OCI-LY7 (cell line): ENCODE measurements around the gene CLDN16.

Experiments used
- CTCF ChIP-seq: fragments of 200-600 bp; sonication (generic); conservative IDR thresholded peaks from 2 replicates; pipeline ENCODE4 v1.5.1; 2014; ENCODE audit warnings: mild to moderate bottlenecking, antibody characterized with exemption, low read length, moderate library complexity, mixed read lengths
- EZH2phosphoT487 ChIP-seq: fragments of 200-600 bp; sonication (generic); IDR thresholded peaks from 2 replicates; pipeline ENCODE4 v1.6.1; 2018; ENCODE audit warnings: low read depth, borderline replicate concordance, mild to moderate bottlenecking, mixed run types, antibody characterized with exemption, low read length, moderate library complexity, mixed read lengths

GRCh38 chr3:190382082-190382481 is 5.9 kb upstream of the CLDN16 start:
- no peak for TF ChIP-seq CTCF
- TF ChIP-seq EZH2phosphoT487 = no peak
